Measurements from ENCODE around the gene ADA. TPM values are rescaled to one million over a fixed set of nuclear protein-coding genes. Genes with fewer than 3 reads are reported as not detected.
A peak's percentile ranks its signal among the peaks of the same experiment; 100 is the strongest.

ADA gene
- total and polyA plus RNA-seq, 2 of the 13 experiments (the other 11 are each of a cell fraction or from before 2014, with no cell fraction given): 2.5 to 11.3 TPM

GRCh38 chr20:44692932-44693480, 41.5 kb upstream of the ADA start:
- Histone ChIP-seq H3K36me3 (replicated peaks in 1 of 2; ENCODE audit: control insufficient read depth in 1 of 2, insufficient read depth in 2 of 2, low read length in 2 of 2) (no peaks in the 10 kb centered on the region), H3K4me3 (replicated peaks in 1 of 3; ENCODE audit: insufficient read depth in 1 of 3, low read depth in 2 of 3, low read length in 3 of 3) (no peak overlapping the region), H3K27me3 (ENCODE audit: control insufficient read depth in 1 of 2, insufficient read depth in 2 of 2, low read length in 2 of 2) (no peaks in the 10 kb centered on the region), H3K79me2 (ENCODE audit: insufficient read depth, low read length) (no peaks in the 10 kb centered on the region), H2AFZ (ENCODE audit: low read length) (no peak overlapping the region), H3K4me1 (ENCODE audit: insufficient read depth, low read length) (peaks cover 18% of the 10 kb centered on the region), H3K27ac (ENCODE audit: extremely low read length, insufficient read depth, low read length) (no peak overlapping the region), H4K20me1 (ENCODE audit: insufficient read depth, low read length) (no peaks in the 10 kb centered on the region), H3K9ac (ENCODE audit: insufficient read depth, low read depth, low read length) (no peak overlapping the region), H3K9me3 (ENCODE audit: low read length) (no peaks in the 10 kb centered on the region), H3K4me2 (ENCODE audit: low read depth, low read length) (peak overlapping the region; percentile 26)
- ATAC-seq (peak; percentile 95), DNase-seq (ENCODE audit: low spot score) (peak; percentile 97), FAIRE-seq (peak; percentile 66)
- intact Hi-C loops (cut with micrococcal nuclease; ENCODE audit: unreplicated experiment) (no loop called here), in situ Hi-C loops (cut with HindIII; ENCODE audit: extremely low pct_ligation_motif_present, low pct_unique_long_range_greater_than_20kb) (no loop called here)
- no TSS peak for BruUV-seq (replicated peaks)
- 7% methylated on average over 7 of the region's 7 CpGs for whole genome bisulfite sequencing (ENCODE audit: low lambda C conversion rate)
- CTCF ChIA-PET (ENCODE audit: low intra/inter-chr PET ratio, low total read pairs): no interaction called here
- POLR2A ChIA-PET: no interaction called here
- 0 out of 2 replicates have a peak, but pooled peaks have one; percentile 62 for TF ChIP-seq RFXANK (CRISPR knock-in tag; IDR thresholded peaks at IDR 0.05)
- no peak for TF ChIP-seq NFAT5 (CRISPR knock-in tag; IDR thresholded peaks at IDR 0.05)
- TF ChIP-seq MXD4 (CRISPR knock-in tag; IDR thresholded peaks at IDR 0.05): peak; percentile 63; the same call in 1 of the 2 replicates
- TF ChIP-seq MIXL1 (CRISPR knock-in tag; IDR thresholded peaks at IDR 0.05): peak; percentile 66; the same call in 1 of the 2 replicates
- no peak for TF ChIP-seq ZBTB25 (CRISPR knock-in tag; IDR thresholded peaks at IDR 0.05)
- TF ChIP-seq ZKSCAN5 (CRISPR knock-in tag; IDR thresholded peaks at IDR 0.05): no peak
- TF ChIP-seq THYN1 (CRISPR knock-in tag; IDR thresholded peaks at IDR 0.05; ENCODE audit: borderline replicate concordance, low read depth): no peak
- TF ChIP-seq KIAA2018 (CRISPR knock-in tag; IDR thresholded peaks at IDR 0.05; ENCODE audit: borderline replicate concordance): no peak
- no peak for TF ChIP-seq ZNF235 (CRISPR knock-in tag; IDR thresholded peaks at IDR 0.05; ENCODE audit: borderline replicate concordance)
- no peak for TF ChIP-seq ZFP41 (CRISPR knock-in tag; IDR thresholded peaks at IDR 0.05; ENCODE audit: borderline replicate concordance)

Data from HepG2 (cell line).